ENCODE results near the gene PPP1R3D. TPM values are rescaled to one million over a fixed set of nuclear protein-coding genes. Genes with fewer than 3 reads are reported as not detected.

The PPP1R3D gene
- polyA plus RNA-seq, 1 donor: 8.2 TPM

DNA sequence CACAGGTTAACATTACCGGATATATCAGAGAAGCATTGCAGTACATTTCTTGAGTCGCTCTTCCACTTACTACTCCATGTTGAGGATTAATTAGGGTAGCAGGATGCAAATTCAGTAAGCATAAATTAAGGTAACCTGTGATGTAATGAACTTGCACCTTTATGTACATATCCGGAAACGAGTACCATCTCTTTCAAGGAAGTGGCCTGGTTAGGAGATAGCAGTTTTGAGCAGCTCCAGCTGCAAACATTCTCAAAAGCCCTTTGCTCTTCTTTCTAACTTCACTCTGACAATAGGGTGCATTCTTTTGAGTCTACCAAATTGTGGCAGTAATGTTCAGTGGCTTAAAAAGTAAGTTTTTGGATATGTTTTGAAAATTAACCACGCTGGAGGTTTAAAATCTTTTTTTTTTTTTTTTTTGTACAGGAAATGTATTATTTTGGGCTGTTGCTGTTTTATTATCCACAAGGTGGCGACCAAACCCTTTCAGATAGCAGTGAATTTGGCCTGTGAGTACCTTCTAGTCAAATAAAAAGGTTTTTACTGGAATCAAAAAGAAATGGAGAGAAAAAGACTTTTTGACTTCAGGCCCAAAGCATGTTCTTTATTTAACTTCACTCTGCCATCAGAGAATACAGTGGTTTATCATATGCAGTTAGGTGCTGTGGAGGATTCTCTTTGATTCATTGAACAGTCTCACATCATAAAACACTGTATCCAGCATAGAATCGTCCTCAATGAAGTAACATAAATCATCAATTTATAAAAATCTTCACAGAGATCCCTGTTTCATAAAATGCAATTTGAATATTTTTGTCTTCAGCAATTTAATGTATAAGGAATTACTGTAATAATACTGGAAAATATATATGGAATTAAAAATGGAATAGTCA, 9.0 kb upstream of the PPP1R3D start:
- Histone ChIP-seq H3K4me3 (ENCODE audit: low read length) (no peak overlapping the region), H3K9me3 (ENCODE audit: control insufficient read depth, low read depth, low read length) (no peaks in the 10 kb centered on the region), H3K36me3 (ENCODE audit: control insufficient read depth, insufficient read depth, low read length) (peaks cover 17% of the 10 kb centered on the region), H3K4me1 (ENCODE audit: control insufficient read depth, insufficient read depth, low read length) (no peaks in the 10 kb centered on the region), H3K27me3 (ENCODE audit: control insufficient read depth, insufficient read depth, low read length) (no peaks in the 10 kb centered on the region), H3K27ac (ENCODE audit: low read length) (no peak overlapping the region)
- no CpG with 5 or more reads among the region's 7 CpGs for WGBS (ENCODE audit: insufficient coverage, low lambda C conversion rate)
- peak in 1 of 2 donors; percentile 16 for DNase-seq

DNA sequence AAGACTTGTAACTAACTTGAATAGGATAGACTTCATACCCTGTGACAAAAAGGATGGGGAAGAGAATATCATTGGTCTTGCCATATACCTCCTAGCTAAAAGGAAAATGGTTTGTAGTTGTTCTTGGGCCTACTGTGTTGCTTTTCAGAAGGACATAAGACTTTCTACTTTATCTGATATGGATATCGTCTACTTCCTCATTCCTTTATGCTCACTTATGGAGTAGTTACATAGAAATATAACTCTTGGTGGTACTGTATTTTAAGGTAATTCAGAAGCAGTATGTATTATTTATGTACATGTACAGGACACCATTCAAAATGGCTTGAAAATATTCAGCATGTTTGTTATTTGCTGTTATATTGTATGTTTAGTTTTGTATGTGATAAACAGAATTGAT, 8.1 kb upstream of the PPP1R3D start:
- no peaks in the 10 kb centered on the region for H3K27me3 ChIP-seq (ENCODE audit: control insufficient read depth, insufficient read depth, low read length)
- no peaks in the 10 kb centered on the region for H3K4me1 ChIP-seq (ENCODE audit: control insufficient read depth, insufficient read depth, low read length)
- no CpG with 5 or more reads among the region's 1 CpG for WGBS (ENCODE audit: insufficient coverage, low lambda C conversion rate)
- H3K9me3 ChIP-seq (ENCODE audit: control insufficient read depth, low read depth, low read length): no peaks in the 10 kb centered on the region
- peaks cover 22% of the 10 kb centered on the region for H3K36me3 ChIP-seq (ENCODE audit: control insufficient read depth, insufficient read depth, low read length)
- DNase-seq: no peak
- no peak overlapping the region for H3K4me3 ChIP-seq (ENCODE audit: low read length)
- H3K27ac ChIP-seq (ENCODE audit: low read length): no peak overlapping the region

DNA sequence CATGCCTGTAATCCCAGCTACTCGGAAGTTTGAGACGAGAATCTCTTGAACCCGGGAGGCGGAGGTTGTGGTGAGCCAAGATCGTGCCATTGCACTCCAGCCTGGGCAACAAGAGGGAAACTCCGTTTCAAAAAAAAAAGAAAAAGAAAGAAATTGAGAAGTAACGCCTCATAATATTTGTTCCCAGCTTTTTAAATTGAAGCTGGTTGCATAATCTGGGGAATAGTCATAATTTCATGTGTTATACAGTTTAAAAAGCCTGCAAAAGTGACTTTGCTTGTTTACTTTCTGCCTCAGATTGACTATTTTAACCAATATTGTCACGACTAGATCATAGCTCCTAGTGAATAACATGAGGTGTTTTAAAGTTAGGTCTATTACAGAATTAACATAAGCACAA, 7.3 kb upstream of the PPP1R3D start:
- no peaks in the 10 kb centered on the region for H3K9me3 ChIP-seq (ENCODE audit: control insufficient read depth, low read depth, low read length)
- no peak overlapping the region for H3K27ac ChIP-seq (ENCODE audit: low read length)
- 92% methylated on average over 2 of the region's 8 CpGs for WGBS (ENCODE audit: insufficient coverage, low lambda C conversion rate)
- peaks cover 24% of the 10 kb centered on the region for H3K36me3 ChIP-seq (ENCODE audit: control insufficient read depth, insufficient read depth, low read length)
- no peak for DNase-seq
- H3K4me3 ChIP-seq (ENCODE audit: low read length): no peak overlapping the region
- H3K4me1 ChIP-seq (ENCODE audit: control insufficient read depth, insufficient read depth, low read length): no peaks in the 10 kb centered on the region
- H3K27me3 ChIP-seq (ENCODE audit: control insufficient read depth, insufficient read depth, low read length): no peaks in the 10 kb centered on the region

DNA sequence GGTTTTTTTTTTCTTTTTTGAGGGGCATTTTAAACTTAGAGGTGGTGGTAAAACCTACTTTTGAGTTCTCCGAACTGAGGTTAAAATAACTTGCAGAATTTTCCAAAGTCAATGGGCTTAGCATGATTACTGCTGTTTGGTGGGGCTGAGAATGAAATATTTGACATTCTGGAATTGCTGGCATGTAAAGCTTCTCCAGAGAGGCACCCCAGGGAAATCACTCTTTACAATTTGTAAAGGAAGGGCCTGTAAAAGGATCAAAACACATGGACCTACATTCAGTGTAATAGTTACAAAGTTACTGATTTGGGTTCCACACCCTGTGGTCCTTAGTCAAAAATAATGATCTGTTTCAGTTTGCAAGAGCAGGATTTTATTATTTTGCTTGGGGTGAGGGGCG, 5.6 kb upstream of the PPP1R3D start:
- 93% methylated on average over 2 of the region's 2 CpGs for WGBS (ENCODE audit: insufficient coverage, low lambda C conversion rate)
- Histone ChIP-seq H3K9me3 (ENCODE audit: control insufficient read depth, low read depth, low read length) (no peaks in the 10 kb centered on the region), H3K27me3 (ENCODE audit: control insufficient read depth, insufficient read depth, low read length) (no peaks in the 10 kb centered on the region), H3K27ac (ENCODE audit: low read length) (no peak overlapping the region), H3K4me1 (ENCODE audit: control insufficient read depth, insufficient read depth, low read length) (peaks cover 8% of the 10 kb centered on the region), H3K36me3 (ENCODE audit: control insufficient read depth, insufficient read depth, low read length) (peaks cover 22% of the 10 kb centered on the region), H3K4me3 (ENCODE audit: low read length) (no peak overlapping the region)
- no peak for DNase-seq

DNA sequence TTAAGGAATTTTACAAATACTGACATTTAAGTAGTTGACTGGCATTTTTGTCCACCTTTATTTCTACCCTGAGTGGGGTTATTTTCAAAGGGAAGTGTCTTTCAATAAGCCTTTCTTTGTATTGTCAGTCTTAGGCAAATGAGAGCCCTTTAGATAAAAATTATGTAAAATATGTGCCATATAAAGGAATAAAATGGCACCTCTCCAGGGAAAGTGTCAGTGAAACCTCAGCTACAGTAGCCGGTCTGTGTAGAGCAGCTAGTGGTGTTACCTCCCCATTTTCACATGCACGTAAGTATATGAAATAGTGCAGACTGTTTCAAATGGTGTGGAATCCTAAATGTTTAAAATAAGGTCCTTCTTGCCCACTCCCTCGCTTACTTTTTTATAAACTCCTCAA, 5.1 kb upstream of the PPP1R3D start:
- Histone ChIP-seq H3K27me3 (ENCODE audit: control insufficient read depth, insufficient read depth, low read length) (no peaks in the 10 kb centered on the region), H3K27ac (ENCODE audit: low read length) (no peak overlapping the region), H3K4me3 (ENCODE audit: low read length) (no peak overlapping the region), H3K9me3 (ENCODE audit: control insufficient read depth, low read depth, low read length) (no peaks in the 10 kb centered on the region), H3K4me1 (ENCODE audit: control insufficient read depth, insufficient read depth, low read length) (peaks cover 8% of the 10 kb centered on the region), H3K36me3 (ENCODE audit: control insufficient read depth, insufficient read depth, low read length) (peaks cover 22% of the 10 kb centered on the region)
- no peak for DNase-seq
- 94% methylated on average over 3 of the region's 3 CpGs for WGBS (ENCODE audit: insufficient coverage, low lambda C conversion rate)

DNA sequence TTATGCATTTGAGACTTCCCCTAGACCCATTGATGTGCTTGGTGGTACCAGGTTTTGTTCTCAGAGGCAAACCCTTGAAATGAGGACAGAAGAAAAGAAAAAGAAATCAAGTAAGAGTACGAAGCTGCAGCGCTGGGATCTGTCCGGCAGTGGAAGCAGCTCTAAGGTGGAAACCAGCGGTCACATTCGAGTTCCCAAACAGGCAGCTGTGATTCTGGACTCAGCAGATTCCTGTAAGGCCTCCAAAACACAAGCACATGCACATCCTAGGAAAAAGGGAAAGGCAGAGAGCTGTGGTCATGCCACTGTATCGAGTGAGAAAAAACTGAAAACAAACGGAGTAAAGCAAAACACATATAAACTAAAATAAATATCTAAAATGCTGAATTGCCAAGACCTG, 4.6 kb upstream of the PPP1R3D start:
- Histone ChIP-seq H3K4me3 (ENCODE audit: low read length) (no peak overlapping the region), H3K4me1 (ENCODE audit: control insufficient read depth, insufficient read depth, low read length) (peaks cover 8% of the 10 kb centered on the region), H3K36me3 (ENCODE audit: control insufficient read depth, insufficient read depth, low read length) (peaks cover 18% of the 10 kb centered on the region), H3K9me3 (ENCODE audit: control insufficient read depth, low read depth, low read length) (no peaks in the 10 kb centered on the region), H3K27ac (ENCODE audit: low read length) (no peak overlapping the region), H3K27me3 (ENCODE audit: control insufficient read depth, insufficient read depth, low read length) (no peaks in the 10 kb centered on the region)
- no peak for DNase-seq
- 100% methylated on average over 2 of the region's 7 CpGs for WGBS (ENCODE audit: insufficient coverage, low lambda C conversion rate)

DNA sequence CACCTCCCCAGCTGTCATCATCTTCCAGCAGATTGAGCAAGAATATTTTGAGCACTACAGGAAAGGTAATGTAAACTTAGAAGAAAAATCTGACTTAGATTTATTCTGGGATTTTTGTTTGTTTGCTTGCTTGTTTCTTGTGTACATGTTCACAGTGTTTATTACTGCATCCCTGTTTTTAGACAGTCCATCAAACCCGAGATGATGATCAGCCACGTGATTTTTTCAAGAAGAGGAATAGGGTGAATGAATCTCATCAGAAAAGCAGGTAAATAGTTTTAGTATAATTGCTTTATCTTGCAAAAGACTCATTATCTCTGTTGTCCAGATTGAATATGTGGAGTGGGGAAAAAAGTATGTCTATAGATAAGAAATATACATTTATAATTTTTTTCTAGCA, 2.1 kb upstream of the PPP1R3D start:
- peaks cover 7% of the 10 kb centered on the region for H3K9me3 ChIP-seq (ENCODE audit: control insufficient read depth, low read depth, low read length)
- H3K27me3 ChIP-seq (ENCODE audit: control insufficient read depth, insufficient read depth, low read length): no peaks in the 10 kb centered on the region
- no peak overlapping the region for H3K27ac ChIP-seq (ENCODE audit: low read length)
- peaks cover 20% of the 10 kb centered on the region for H3K4me1 ChIP-seq (ENCODE audit: control insufficient read depth, insufficient read depth, low read length)
- no CpG with 5 or more reads among the region's 2 CpGs for WGBS (ENCODE audit: insufficient coverage, low lambda C conversion rate)
- peaks cover 17% of the 10 kb centered on the region for H3K36me3 ChIP-seq (ENCODE audit: control insufficient read depth, insufficient read depth, low read length)
- H3K4me3 ChIP-seq (ENCODE audit: low read length): no peak overlapping the region
- DNase-seq: no peak

DNA sequence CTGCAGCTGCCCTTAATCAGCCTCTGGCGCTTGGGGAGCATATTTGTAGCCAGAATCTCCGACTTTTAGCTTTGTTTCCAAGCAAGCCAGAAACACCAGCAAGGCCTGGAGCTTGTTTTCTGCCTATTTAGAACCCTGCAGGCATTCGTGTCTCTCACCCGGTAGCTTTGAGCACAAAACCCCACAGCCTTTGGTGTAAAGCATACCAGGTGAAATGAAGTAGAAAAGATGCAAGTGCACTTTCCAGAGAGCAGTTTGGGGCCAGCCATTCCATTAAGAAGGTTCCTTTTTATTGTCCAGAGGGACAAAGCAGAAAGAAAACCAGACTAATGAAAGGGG, 820 bp upstream of the PPP1R3D start:
- no CpG with 5 or more reads among the region's 4 CpGs for WGBS (ENCODE audit: insufficient coverage, low lambda C conversion rate)
- DNase-seq: no peak
- Histone ChIP-seq H3K4me1 (ENCODE audit: control insufficient read depth, insufficient read depth, low read length) (peaks cover 20% of the 10 kb centered on the region), H3K9me3 (ENCODE audit: control insufficient read depth, low read depth, low read length) (peaks cover 7% of the 10 kb centered on the region), H3K36me3 (ENCODE audit: control insufficient read depth, insufficient read depth, low read length) (peaks cover 17% of the 10 kb centered on the region), H3K4me3 (ENCODE audit: low read length) (peak overlapping the region; percentile 70), H3K27ac (ENCODE audit: low read length) (peak overlapping the region; percentile 99), H3K27me3 (ENCODE audit: control insufficient read depth, insufficient read depth, low read length) (no peaks in the 10 kb centered on the region)

DNA sequence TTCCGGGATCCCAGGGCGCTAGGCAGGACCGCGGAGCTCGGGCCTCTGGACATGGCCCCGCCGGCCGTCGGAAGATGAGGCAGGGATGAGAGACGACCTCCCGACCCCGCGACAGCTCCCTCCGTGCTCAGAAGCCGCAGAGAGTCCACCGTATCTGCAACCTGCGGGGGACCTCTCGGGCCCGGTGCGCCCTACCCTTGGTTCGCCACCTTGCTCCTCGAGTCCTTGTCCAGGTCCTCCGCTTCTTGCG, 301 bp downstream of the PPP1R3D start:
- Histone ChIP-seq H3K27ac (ENCODE audit: low read length) (peak overlapping the region; percentile 97), H3K36me3 (ENCODE audit: control insufficient read depth, insufficient read depth, low read length) (peaks cover 14% of the 10 kb centered on the region), H3K9me3 (ENCODE audit: control insufficient read depth, low read depth, low read length) (peaks cover 7% of the 10 kb centered on the region), H3K4me3 (ENCODE audit: low read length) (peak overlapping the region; percentile 70), H3K27me3 (ENCODE audit: control insufficient read depth, insufficient read depth, low read length) (no peaks in the 10 kb centered on the region), H3K4me1 (ENCODE audit: control insufficient read depth, insufficient read depth, low read length) (peaks cover 20% of the 10 kb centered on the region)
- no peak for DNase-seq
- no CpG with 5 or more reads among the region's 24 CpGs for whole genome bisulfite sequencing (ENCODE audit: insufficient coverage, low lambda C conversion rate)

DNA sequence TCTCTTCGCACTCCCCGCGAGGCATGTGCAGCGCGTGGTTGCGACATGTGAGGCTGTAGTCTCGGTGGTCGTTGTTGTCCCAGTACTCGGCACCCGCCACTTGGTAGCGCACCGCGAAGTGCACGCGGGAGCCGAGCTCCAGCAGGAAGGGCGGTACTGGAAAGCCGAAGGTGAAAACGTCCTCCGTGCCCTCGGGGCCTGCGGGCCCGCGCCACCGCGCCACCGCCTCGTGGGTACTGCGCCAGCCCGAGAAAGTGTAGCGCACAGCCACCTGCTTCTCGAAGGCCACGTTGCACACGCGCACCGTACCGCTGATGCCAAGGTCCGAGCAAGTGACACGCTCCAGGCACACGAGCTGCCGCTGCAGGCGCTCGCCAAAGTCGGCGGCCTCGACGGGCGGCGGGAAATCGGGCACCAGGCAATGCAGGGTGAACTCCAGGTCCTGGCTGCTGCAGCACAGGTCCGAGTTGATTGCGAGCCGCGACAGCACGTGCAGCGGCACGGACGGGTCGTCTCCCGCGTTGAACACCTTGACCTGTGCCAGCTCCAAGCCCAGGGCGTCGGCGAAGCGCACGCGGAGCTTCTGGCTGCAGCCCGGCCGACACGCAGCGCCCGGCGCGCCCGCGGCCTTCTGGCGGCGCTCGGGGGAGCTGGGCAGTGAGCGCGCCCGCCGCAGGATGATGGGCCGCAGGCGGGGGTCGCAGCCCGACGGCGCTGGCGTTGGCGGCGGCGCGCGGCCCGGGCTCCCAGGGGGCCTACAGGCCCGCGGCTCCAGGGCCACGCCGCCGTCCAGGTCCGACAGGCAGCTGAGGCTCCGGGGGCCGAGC, 840 bp downstream of the PPP1R3D start:
- 100% methylated on average over 1 of the region's 104 CpGs for WGBS (ENCODE audit: insufficient coverage, low lambda C conversion rate)
- H3K27ac ChIP-seq (ENCODE audit: low read length): peak overlapping the region; percentile 97
- peaks cover 7% of the 10 kb centered on the region for H3K9me3 ChIP-seq (ENCODE audit: control insufficient read depth, low read depth, low read length)
- peak overlapping the region; percentile 70 for H3K4me3 ChIP-seq (ENCODE audit: low read length)
- H3K27me3 ChIP-seq (ENCODE audit: control insufficient read depth, insufficient read depth, low read length): no peaks in the 10 kb centered on the region
- peaks cover 8% of the 10 kb centered on the region for H3K36me3 ChIP-seq (ENCODE audit: control insufficient read depth, insufficient read depth, low read length)
- no peak for DNase-seq
- peaks cover 20% of the 10 kb centered on the region for H3K4me1 ChIP-seq (ENCODE audit: control insufficient read depth, insufficient read depth, low read length)

Measured in large intestine (tissue), 3 donors.